IMR-90 (cell line): ENCODE results near the gene ZNF385D. TPM values are rescaled to one million over a fixed set of nuclear protein-coding genes. Genes with fewer than 3 reads are reported as not detected.

Source experiments
- ATAC-seq: fragments of 200-7000 bp; cut with Tn5 transposase; 2 replicates; pipeline ENCODE4 v1.9.1; 2020; ENCODE audit warnings: low read depth, mild to moderate bottlenecking, moderate library complexity
- BruUV-seq: library from RNA; stranded (reverse); fragments of 400-500 nt; replicated peaks from 2 replicates; lab custom pipeline; 2021; lab: Mats Ljungman, UMichigan
- CTCF ChIA-PET: fragments of 300-600 bp; formaldehyde crosslinking; extraction: SDS; loops from one replicate; lab custom pipeline; 2021; ENCODE audit warnings: antibody characterized with exemption; lab: Yijun Ruan, JAX
- POLR2A ChIA-PET: fragments of 300-600 bp; sonication (Branson Sonifier 250); formaldehyde crosslinking; loops from one replicate; lab custom pipeline; 2022; ENCODE audit warnings: antibody characterized with exemption; ENCODE audit not compliant: unreplicated experiment; lab: Charles Lee
- DNase-seq: peaks from one replicate; pipeline ENCODE4 v3.0.0; 2013
- H2AFZ ChIP-seq: replicated peaks from 2 replicates; pipeline ENCODE3; 2013; ENCODE audit warnings: low read length, mild to moderate bottlenecking; ENCODE audit not compliant: poor library complexity
- H2AK5ac ChIP-seq: 2 replicates; pipeline ENCODE4 v1.6.1; 2013; ENCODE audit warnings: low read depth, low read length, inconsistent platforms
- H2AK9ac ChIP-seq: replicated peaks from 2 replicates; pipeline ENCODE3; 2013; ENCODE audit warnings: mild to moderate bottlenecking, low read depth, low read length, moderate library complexity; ENCODE audit not compliant: poor library complexity
- H2BK120ac ChIP-seq: 2 replicates; pipeline ENCODE4 v1.6.1; 2013; ENCODE audit warnings: low read depth, low read length, inconsistent platforms
- H2BK15ac ChIP-seq: 3 replicates; pipeline ENCODE4 v1.6.1; 2013; ENCODE audit warnings: low read depth, low read length, inconsistent platforms
- H2BK20ac ChIP-seq: 2 replicates; pipeline ENCODE4 v1.6.1; 2013; ENCODE audit warnings: low read depth, mild to moderate bottlenecking, inconsistent platforms, low read length, moderate library complexity
- H2BK5ac ChIP-seq: 2 replicates; pipeline ENCODE4 v1.6.1; 2013; ENCODE audit warnings: mild to moderate bottlenecking, low read depth, low read length, inconsistent platforms; ENCODE audit not compliant: poor library complexity, severe bottlenecking
- H3K14ac ChIP-seq: replicated peaks from 2 replicates; pipeline ENCODE4 v1.6.1; 2013; ENCODE audit warnings: low read depth, low read length, inconsistent platforms
- H3K18ac ChIP-seq: 2 replicates; pipeline ENCODE4 v1.6.1; 2013; ENCODE audit warnings: low read depth, low read length, control low read depth
- H3K23ac ChIP-seq: 2 replicates; pipeline ENCODE4 v1.6.1; 2013; ENCODE audit warnings: low read depth, low read length, inconsistent platforms
- H3K27ac ChIP-seq: 2 replicates; pipeline ENCODE4 v1.5.1; 2013; ENCODE audit warnings: mild to moderate bottlenecking, control low read depth, low read length; ENCODE audit not compliant: insufficient read depth
- H3K27me3 ChIP-seq: 2 replicates; pipeline ENCODE4 v1.6.1; 2013; ENCODE audit warnings: low read length; ENCODE audit not compliant: control insufficient read depth, insufficient read depth
- H3K36me3 ChIP-seq: 2 replicates; pipeline ENCODE4 v1.6.1; 2013; ENCODE audit warnings: low read length, mixed read lengths; ENCODE audit not compliant: control insufficient read depth, insufficient read depth
- H3K4ac ChIP-seq: 2 replicates; pipeline ENCODE4 v1.6.1; 2013; ENCODE audit warnings: low read depth, low read length, inconsistent platforms
- H3K4me1 ChIP-seq: 2 replicates; pipeline ENCODE4 v1.6.1; 2013; ENCODE audit warnings: low read length, mixed read lengths; ENCODE audit not compliant: control insufficient read depth, insufficient read depth
- H3K4me2 ChIP-seq: 2 replicates; pipeline ENCODE4 v1.6.1; 2013; ENCODE audit warnings: low read depth, mild to moderate bottlenecking, control low read depth, low read length, moderate library complexity
- H3K4me3 ChIP-seq: 2 replicates; pipeline ENCODE4 v1.5.1; 2013; ENCODE audit warnings: low read depth, mild to moderate bottlenecking, control low read depth, low read length, moderate library complexity; ENCODE audit not compliant: insufficient read depth
- H3K56ac ChIP-seq: 2 replicates; pipeline ENCODE4 v1.6.1; 2013; ENCODE audit warnings: low read length, inconsistent platforms; ENCODE audit not compliant: insufficient read depth; ENCODE audit errors: extremely low read depth
- H3K79me1 ChIP-seq, 2 experiments: 2 replicates each; pipeline ENCODE4 v1.6.1; 2013; ENCODE audit warnings: low read length in 2 of 2, inconsistent platforms in 1 of 2, low read depth in 1 of 2
- H3K9ac ChIP-seq: 2 replicates; pipeline ENCODE4 v1.6.1; 2013; ENCODE audit warnings: low read depth, low read length, control low read depth
- H3K9me1 ChIP-seq: 2 replicates; pipeline ENCODE4 v1.6.1; 2013; ENCODE audit warnings: low read length, inconsistent platforms; ENCODE audit not compliant: insufficient read depth
- H3K9me3 ChIP-seq: 2 replicates; pipeline ENCODE4 v1.6.1; 2013; ENCODE audit warnings: low read length; ENCODE audit not compliant: control insufficient read depth, insufficient read depth
- H4K20me1 ChIP-seq: 2 replicates; pipeline ENCODE4 v1.6.1; 2013; ENCODE audit warnings: low read length, inconsistent platforms; ENCODE audit not compliant: insufficient read depth
- H4K5ac ChIP-seq: 2 replicates; pipeline ENCODE4 v1.6.1; 2013; ENCODE audit warnings: mild to moderate bottlenecking, low read depth, low read length, control low read depth
- H4K8ac ChIP-seq, 2 experiments: 2 replicates each; pipeline ENCODE4 v1.6.1; 2013; ENCODE audit warnings: low read depth in 2 of 2, low read length in 2 of 2, control low read depth in 1 of 2, inconsistent platforms in 1 of 2
- H4K91ac ChIP-seq: 2 replicates; pipeline ENCODE4 v1.6.1; 2013; ENCODE audit warnings: low read depth, low read length, inconsistent platforms; ENCODE audit not compliant: insufficient read depth
- ELK1 ChIP-seq: fragments of 150-350 bp; IDR thresholded peaks from 2 replicates; pipeline ENCODE4 v1.6.1; 2016; ENCODE audit warnings: low read depth, mild to moderate bottlenecking, low read length, moderate library complexity, borderline replicate concordance
- WGBS, 2 experiments: methylation state at CpG; one replicate each; pipeline versions ENCODE4 v1.1.5 to v1.1.7; 2013; ENCODE audit warnings: missing lambda C conversion rate in 2 of 2; ENCODE audit not compliant: insufficient read length in 1 of 2; ENCODE audit errors: extremely low coverage in 2 of 2; 5-methylcytosine and 5-hydroxymethylcytosine counted together
- dilution Hi-C: fragments of 300-500 bp; cut with HindIII; formaldehyde crosslinking; loops from one replicate; pipeline ENCODE4 v1.14.3; 2018; ENCODE audit warnings: low sequenced_read_pairs; ENCODE audit not compliant: unreplicated experiment
- in situ Hi-C: fragments of 300-500 bp; cut with MboI; formaldehyde crosslinking; loops from 3 replicates; pipeline ENCODE4 v1.14.3; 2019; ENCODE audit warnings: low sequenced_read_pairs, inconsistent platforms, mixed read lengths
- intact Hi-C: fragments of 100-400 bp; cut with micrococcal nuclease; formaldehyde crosslinking; loops from 2 replicates; pipeline ENCODE4 v1.10.0; 2022
- polyA plus RNA-seq, 3 experiments: library from polyadenylated mRNA; depleted of rRNA; stranded (reverse); fragments of >200 nt; gene quantifications; 2 replicates each; pipeline ENCODE4 v1.2.3, GENCODE V29; 2012; ENCODE audit warnings: low replicate concordance in 1 of 3
- total RNA-seq: library from RNA; depleted of rRNA; stranded (reverse); fragments of >200 nt; gene quantifications from 2 replicates; pipeline ENCODE4 v1.2.3, GENCODE V29; 2012

The ZNF385D gene
- total and polyA plus RNA-seq, 2 of the 4 experiments (the other 2 are of a cell fraction), result 0.18 to 2.4 TPM

- no TSS peak for BruUV-seq
- POLR2A ChIA-PET, result no interaction called here
- H2AK9ac ChIP-seq, result no peak overlapping the region
- no peaks in the 10 kb centered on the region for H3K36me3 ChIP-seq
- H3K27me3 ChIP-seq, result no peaks in the 10 kb centered on the region
- ATAC-seq (no peak), DNase-seq (no peak)
- no peak overlapping the region for H2BK5ac ChIP-seq
- in situ Hi-C loops, result no loop called here
- no peak overlapping the region for H3K4me2 ChIP-seq
- H2AK5ac ChIP-seq, result no peak overlapping the region
- WGBS, 2 experiments, result 67% methylated on average over 1 of the region's 4 CpGs; no CpG with 5 or more reads in 1 of the 2 experiments
- CTCF ChIA-PET, result interaction anchor here (0.7 kb wide), 1 partner anchor 10 kb away, joined by 3 read pairs; no protein-coding TSS in a partner anchor
- no peak overlapping the region for H4K5ac ChIP-seq
- H4K91ac ChIP-seq, result no peak overlapping the region
- H3K9me1 ChIP-seq, result no peaks in the 10 kb centered on the region
- no peaks in the 10 kb centered on the region for H3K9me3 ChIP-seq
- H4K8ac ChIP-seq, result no peak overlapping the region
- no peak for TF ChIP-seq ELK1
- H3K56ac ChIP-seq, result no peak overlapping the region
- H3K9ac ChIP-seq, result no peak overlapping the region
- no peak overlapping the region for H2BK20ac ChIP-seq
- H4K20me1 ChIP-seq, result no peaks in the 10 kb centered on the region
- H3K14ac ChIP-seq, result no peak overlapping the region
- H3K27ac ChIP-seq, result no peak overlapping the region
- H3K4me3 ChIP-seq, result no peak overlapping the region
- no peak overlapping the region for H3K18ac ChIP-seq
- H3K79me1 ChIP-seq, result no peaks in the 10 kb centered on the region
- H2AFZ ChIP-seq, result no peak overlapping the region
- dilution Hi-C loops, result no loop called here
- intact Hi-C loops, result no loop called here
- H3K23ac ChIP-seq, result no peak overlapping the region
- H3K4ac ChIP-seq, result no peak overlapping the region
- no peak overlapping the region for H2BK120ac ChIP-seq
- no peaks in the 10 kb centered on the region for H3K4me1 ChIP-seq
- no peak overlapping the region for H2BK15ac ChIP-seq
These were observed 336.5 kb downstream of the ZNF385D start for GRCh38 chr3:21414506-21414905.
